Endothelial cell of umbilical vein (primary cell): ENCODE measurements around the gene GLP1R. TPM values are rescaled to one million over a fixed set of nuclear protein-coding genes. Genes with fewer than 3 reads are reported as not detected.

Experiments
- BruUV-seq: library from RNA; stranded (reverse); fragments of 400-500 nt; replicated peaks from 2 replicates; lab custom pipeline; 2021; lab: Mats Ljungman, UMichigan
- CTCF ChIA-PET: fragments of 300-600, 350-600 bp; sonication (Branson Sonifier 250); formaldehyde crosslinking; loops from one replicate; lab custom pipeline; 2021; ENCODE audit warnings: antibody characterized with exemption, inconsistent platforms; lab: Charles Lee
- POLR2A ChIA-PET: fragments of 300-600, 350-600 bp; sonication (Branson Sonifier 250); formaldehyde crosslinking; loops from one replicate; lab custom pipeline; 2021; ENCODE audit warnings: antibody characterized with exemption, inconsistent platforms; lab: Charles Lee
- DNase-seq: peaks from one replicate; pipeline ENCODE4 v3.0.0-alpha.2; 2011; ENCODE audit warnings: low read depth, low spot score
- FAIRE-seq: peaks from 2 replicates; lab custom pipeline; 2011; peaks lifted over from hg19 to GRCh38; lab: Jason Lieb, UNC
- H2AFZ ChIP-seq: 2 replicates; pipeline ENCODE4 v1.6.0; 2012; ENCODE audit warnings: low read depth, low read length, control low read depth, inconsistent platforms
- H3K27ac ChIP-seq: 2 replicates; pipeline ENCODE4 v1.5.1; 2011; ENCODE audit warnings: low read depth, mild to moderate bottlenecking, control low read depth, low read length, moderate library complexity; ENCODE audit not compliant: insufficient read depth
- H3K27me3 ChIP-seq, 2 experiments: 2 replicates each; pipeline versions ENCODE4 v1.6.0 to v1.6.1; 2011; ENCODE audit warnings: low read length in 2 of 2, mixed read lengths in 1 of 2; ENCODE audit not compliant: control insufficient read depth in 2 of 2, insufficient read depth in 2 of 2
- H3K36me3 ChIP-seq, 2 experiments: 2 replicates in 1 of 2; 3 replicates in 1 of 2; pipeline ENCODE4 v1.5.1; 2011; ENCODE audit warnings: low read length in 2 of 2, mild to moderate bottlenecking in 1 of 2, moderate library complexity in 1 of 2; ENCODE audit not compliant: control insufficient read depth in 2 of 2, insufficient read depth in 2 of 2; ENCODE audit errors: extremely low read depth in 1 of 2
- H3K4me1 ChIP-seq: 3 replicates; pipeline ENCODE4 v1.5.1; 2011; ENCODE audit warnings: mild to moderate bottlenecking, low read length; ENCODE audit not compliant: control insufficient read depth, insufficient read depth; ENCODE audit errors: extremely low read depth
- H3K4me2 ChIP-seq: 2 replicates; pipeline ENCODE4 v1.6.1; 2011; ENCODE audit warnings: low read length, control low read depth, mixed read lengths; ENCODE audit not compliant: insufficient read depth
- H3K4me3 ChIP-seq, 3 experiments: fragments of 200-600 bp in 1 of 3; sonication (generic), shearing (Covaris generic) in 1 of 3; replicated peaks in 1 of 3; 2 replicates each; pipeline ENCODE4 v1.5.1; 2011 to 2016; ENCODE audit warnings: control low read depth in 3 of 3, low read length in 3 of 3, mild to moderate bottlenecking in 2 of 3, inconsistent platforms in 1 of 3, low read depth in 1 of 3, moderate library complexity in 1 of 3; ENCODE audit not compliant: insufficient read depth in 1 of 3
- H3K79me2 ChIP-seq: 2 replicates; pipeline ENCODE4 v1.6.0; 2012; ENCODE audit warnings: low read length, inconsistent platforms; ENCODE audit not compliant: control insufficient read depth, insufficient read depth
- H3K9ac ChIP-seq: replicated peaks from 2 replicates; pipeline ENCODE3; 2011; ENCODE audit warnings: low read length, control low read depth; ENCODE audit not compliant: insufficient read depth; ENCODE audit errors: extremely low read depth
- H3K9me1 ChIP-seq: replicated peaks from 3 replicates; pipeline ENCODE4 v1.6.0; 2011; ENCODE audit warnings: mild to moderate bottlenecking, low read length; ENCODE audit not compliant: control insufficient read depth, insufficient read depth; ENCODE audit errors: extremely low read depth
- H3K9me3 ChIP-seq: replicated peaks from 2 replicates; pipeline ENCODE4 v1.5.1; 2012; ENCODE audit warnings: low read length, inconsistent platforms; ENCODE audit not compliant: control insufficient read depth, insufficient read depth
- H4K20me1 ChIP-seq: replicated peaks from 2 replicates; pipeline ENCODE3; 2011; ENCODE audit warnings: mild to moderate bottlenecking, low read length; ENCODE audit not compliant: control insufficient read depth, insufficient read depth; ENCODE audit errors: extremely low read depth
- EZH2 ChIP-seq: IDR thresholded peaks from 2 replicates; pipeline ENCODE4 v1.6.1; 2012; ENCODE audit warnings: borderline replicate concordance, low read depth, mild to moderate bottlenecking, moderate library complexity, low read length, inconsistent platforms; ENCODE audit not compliant: severe bottlenecking
- FOS ChIP-seq: IDR thresholded peaks from 2 replicates; pipeline ENCODE4 v1.6.1; 2011; ENCODE audit warnings: mild to moderate bottlenecking, low read length, moderate library complexity, borderline replicate concordance; ENCODE audit not compliant: insufficient read depth
- GATA2 ChIP-seq: IDR thresholded peaks from 2 replicates; pipeline ENCODE4 v1.7.0; 2011; ENCODE audit warnings: low read depth, mild to moderate bottlenecking, moderate library complexity, mixed read lengths, low read length; ENCODE audit not compliant: insufficient read length, insufficient read depth
- JUN ChIP-seq: IDR thresholded peaks from 2 replicates; pipeline ENCODE4 v1.6.1; 2011; ENCODE audit warnings: borderline replicate concordance, low read depth; ENCODE audit not compliant: insufficient read length, insufficient read depth
- MYC ChIP-seq: IDR thresholded peaks from one replicate; pipeline ENCODE4 v1.6.1; 2011; ENCODE audit warnings: mild to moderate bottlenecking, low read depth, low read length
- POLR2A ChIP-seq: IDR thresholded peaks from 2 replicates; pipeline ENCODE4 v1.6.1; 2012; ENCODE audit warnings: low read depth, mild to moderate bottlenecking, control low read depth, low read length
- POLR2AphosphoS5 ChIP-seq: IDR thresholded peaks from 2 replicates; pipeline ENCODE4 v1.6.1; 2012; ENCODE audit warnings: low read depth, mild to moderate bottlenecking, control low read depth, low read length, moderate library complexity; ENCODE audit not compliant: insufficient read depth
- dilution Hi-C: fragments of 300-500 bp; cut with MboI; formaldehyde crosslinking; loops from one replicate; pipeline ENCODE4 v1.15.0; 2019; ENCODE audit warnings: low sequenced_read_pairs; ENCODE audit not compliant: extremely low pct_ligation_motif_present
- intact Hi-C: fragments of 100-400 bp; cut with micrococcal nuclease; formaldehyde crosslinking; loops from one replicate; pipeline ENCODE4 v1.10.0; 2022
- polyA plus RNA-seq, 4 experiments: library from polyadenylated mRNA; depleted of rRNA in 3 of 4; stranded (reverse) in 3 of 4; unstranded in 1 of 4; fragments of >200 nt; gene quantifications; 2 replicates each; pipeline versions ENCODE4 v1.2.1 to v1.2.3, GENCODE V29; 2011 to 2012; ENCODE audit warnings: missing spikeins in 1 of 4
- total RNA-seq: library from RNA; stranded (reverse); gene quantifications from 2 replicates; pipeline ENCODE4 v1.2.3, GENCODE V29; 2021
- TF ChIP-seq, protein P1 (sequence below): IDR thresholded peaks from 2 replicates; pipeline ENCODE4 v1.6.1; 2011; ENCODE audit not compliant: insufficient read depth, insufficient read length
- TF ChIP-seq, protein P2 (sequence below), 2 donors: IDR thresholded peaks; 1 replicate in 1 of 2; 2 replicates in 1 of 2; pipeline ENCODE4 v1.5.1; 2011; ENCODE audit warnings: low read length in 2 of 2, mild to moderate bottlenecking in 2 of 2, moderate library complexity in 2 of 2, control low read depth in 1 of 2, inconsistent platforms in 1 of 2, low read depth in 1 of 2; ENCODE audit not compliant: insufficient read depth in 1 of 2; ENCODE audit errors: extremely low read depth in 1 of 2

The GLP1R gene
- total and polyA plus RNA-seq, 2 donors (not counting 3 experiments of a cell fraction or from before 2014, with no cell fraction given): not detected

DNA sequence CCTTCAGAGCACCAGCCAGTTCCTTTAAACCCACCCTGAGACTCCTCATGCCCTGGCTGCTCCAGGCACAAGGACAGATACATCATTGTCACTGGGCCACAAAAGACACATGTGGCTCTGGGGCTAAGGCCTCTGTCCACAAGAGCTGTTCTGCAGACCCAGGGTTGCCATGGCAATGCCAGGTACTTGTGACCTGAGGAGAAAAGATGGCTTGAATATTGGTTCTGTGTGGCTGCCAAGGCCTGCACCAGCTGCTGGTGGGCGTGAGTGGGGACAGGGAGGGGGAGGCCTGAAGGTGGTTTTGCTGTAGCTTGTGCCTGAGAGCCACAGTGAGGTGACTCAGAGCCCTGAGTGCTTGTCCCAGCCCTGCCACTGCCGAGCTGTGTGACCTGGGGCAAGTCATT, 34.7 kb downstream of the GLP1R start:
- no peak for FAIRE-seq
- Histone ChIP-seq H3K9me3 (no peaks in the 10 kb centered on the region), H3K4me2 (no peak overlapping the region), H3K9me1 (no peaks in the 10 kb centered on the region), H3K9ac (no peak overlapping the region), H4K20me1 (no peaks in the 10 kb centered on the region), H3K36me3 (no peaks in the 10 kb centered on the region), H3K4me1 (no peaks in the 10 kb centered on the region), H3K27ac (no peak overlapping the region), H3K79me2 (no peaks in the 10 kb centered on the region), H3K27me3 (peaks cover 0 to 8% of the 10 kb centered on the region in 2 experiments), H3K4me3 (no peak overlapping the region), H2AFZ (no peak overlapping the region)
- BruUV-seq: no TSS peak
- POLR2A ChIA-PET: no interaction called here
- dilution Hi-C loops (no loop called here), intact Hi-C loops (no loop called here)
- TF ChIP-seq GATA2: no peak
- TF ChIP-seq, protein P1, sequence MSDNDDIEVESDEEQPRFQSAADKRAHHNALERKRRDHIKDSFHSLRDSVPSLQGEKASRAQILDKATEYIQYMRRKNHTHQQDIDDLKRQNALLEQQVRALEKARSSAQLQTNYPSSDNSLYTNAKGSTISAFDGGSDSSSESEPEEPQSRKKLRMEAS: no peak
- no peak for TF ChIP-seq FOS
- TF ChIP-seq JUN: no peak
- TF ChIP-seq POLR2AphosphoS5: no peak
- TF ChIP-seq, protein P2, sequence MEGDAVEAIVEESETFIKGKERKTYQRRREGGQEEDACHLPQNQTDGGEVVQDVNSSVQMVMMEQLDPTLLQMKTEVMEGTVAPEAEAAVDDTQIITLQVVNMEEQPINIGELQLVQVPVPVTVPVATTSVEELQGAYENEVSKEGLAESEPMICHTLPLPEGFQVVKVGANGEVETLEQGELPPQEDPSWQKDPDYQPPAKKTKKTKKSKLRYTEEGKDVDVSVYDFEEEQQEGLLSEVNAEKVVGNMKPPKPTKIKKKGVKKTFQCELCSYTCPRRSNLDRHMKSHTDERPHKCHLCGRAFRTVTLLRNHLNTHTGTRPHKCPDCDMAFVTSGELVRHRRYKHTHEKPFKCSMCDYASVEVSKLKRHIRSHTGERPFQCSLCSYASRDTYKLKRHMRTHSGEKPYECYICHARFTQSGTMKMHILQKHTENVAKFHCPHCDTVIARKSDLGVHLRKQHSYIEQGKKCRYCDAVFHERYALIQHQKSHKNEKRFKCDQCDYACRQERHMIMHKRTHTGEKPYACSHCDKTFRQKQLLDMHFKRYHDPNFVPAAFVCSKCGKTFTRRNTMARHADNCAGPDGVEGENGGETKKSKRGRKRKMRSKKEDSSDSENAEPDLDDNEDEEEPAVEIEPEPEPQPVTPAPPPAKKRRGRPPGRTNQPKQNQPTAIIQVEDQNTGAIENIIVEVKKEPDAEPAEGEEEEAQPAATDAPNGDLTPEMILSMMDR (IDR thresholded peaks at IDR 0.05; ENCODE audit: extremely low read depth in 1 of 2, insufficient read depth in 1 of 2, low read depth in 1 of 2, low read length in 2 of 2): no peak
- TF ChIP-seq EZH2: no peak
- TF ChIP-seq POLR2A: no peak
- TF ChIP-seq MYC: no peak
- CTCF ChIA-PET: no interaction called here
- DNase-seq: no peak
